NCI-H510A treated with DMSO at 0.1 percent for 48 hours (cell line): ENCODE measurements around the gene FSD1L.

ENCODE experiments used
- DNase-seq: peaks from one replicate; lab custom pipeline; 2025; lab: John Stamatoyannopoulos, UW

FSD1L gene

GRCh38 chr9:105447814-105448812 lies at the start of gene FSD1L:
TSS of gene FSD1L (plus strand) at chr9:105448034. CDS start at chr9:105448221, 187 bp downstream.
- peak; percentile 89 for DNase-seq

GRCh38 chr9:105399117-105399516 lies 48.7 kb upstream of the FSD1L start:
- no peak for DNase-seq

DNA sequence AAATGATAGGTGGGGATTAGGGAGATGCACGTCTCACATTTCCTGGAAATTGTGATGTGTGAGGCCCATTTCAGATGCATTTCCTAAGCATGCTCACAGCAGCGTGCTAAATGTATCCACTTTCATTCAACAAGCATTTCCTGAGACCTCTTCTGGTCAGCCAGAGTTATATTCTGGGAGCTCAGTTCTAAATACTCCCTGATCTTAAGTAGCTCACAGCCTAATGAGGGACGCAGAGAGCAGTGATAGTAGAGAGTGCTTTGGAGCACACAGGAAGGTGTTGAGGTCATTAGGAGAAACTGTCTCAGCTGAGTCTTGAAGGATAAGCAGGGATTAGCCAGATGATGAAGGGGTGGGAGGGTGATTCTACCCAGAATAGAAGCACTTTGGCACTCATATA lies 46.2 kb upstream of the FSD1L start:
- peak; percentile 1 for DNase-seq

DNA sequence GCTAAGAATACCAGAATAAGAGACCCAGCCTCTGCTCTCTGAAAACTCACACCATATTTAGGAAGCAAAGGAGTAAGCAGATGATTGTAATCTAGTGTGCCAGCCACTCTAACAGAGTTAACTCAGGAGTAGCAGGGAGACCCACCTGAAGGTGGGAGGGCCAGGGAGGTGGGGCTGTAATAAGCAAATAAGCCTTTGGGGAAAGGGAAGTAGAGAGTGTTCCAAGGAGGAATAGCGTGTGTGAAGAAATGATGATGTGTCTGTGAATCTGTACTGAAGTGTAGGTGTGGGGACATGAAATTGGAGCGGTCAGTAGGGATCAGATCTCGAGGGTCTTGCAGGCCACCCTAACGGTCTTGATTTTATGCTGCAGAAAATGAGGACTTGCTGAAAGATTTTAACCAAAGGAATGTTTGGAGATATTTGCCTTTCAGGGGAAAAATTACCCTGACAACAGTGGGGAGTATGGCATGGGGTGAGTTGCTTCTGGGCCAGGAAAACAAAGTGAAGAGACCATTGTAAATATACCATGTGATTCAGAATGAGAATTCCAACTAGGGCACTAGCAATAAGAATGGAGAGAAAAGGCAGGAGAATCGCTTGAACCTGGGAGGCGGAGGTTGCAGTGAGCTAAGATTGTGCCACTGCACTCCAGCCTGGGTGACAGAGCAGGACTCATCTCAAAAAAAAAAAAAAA lies 44.1 kb upstream of the FSD1L start:
- DNase-seq: no peak

DNA sequence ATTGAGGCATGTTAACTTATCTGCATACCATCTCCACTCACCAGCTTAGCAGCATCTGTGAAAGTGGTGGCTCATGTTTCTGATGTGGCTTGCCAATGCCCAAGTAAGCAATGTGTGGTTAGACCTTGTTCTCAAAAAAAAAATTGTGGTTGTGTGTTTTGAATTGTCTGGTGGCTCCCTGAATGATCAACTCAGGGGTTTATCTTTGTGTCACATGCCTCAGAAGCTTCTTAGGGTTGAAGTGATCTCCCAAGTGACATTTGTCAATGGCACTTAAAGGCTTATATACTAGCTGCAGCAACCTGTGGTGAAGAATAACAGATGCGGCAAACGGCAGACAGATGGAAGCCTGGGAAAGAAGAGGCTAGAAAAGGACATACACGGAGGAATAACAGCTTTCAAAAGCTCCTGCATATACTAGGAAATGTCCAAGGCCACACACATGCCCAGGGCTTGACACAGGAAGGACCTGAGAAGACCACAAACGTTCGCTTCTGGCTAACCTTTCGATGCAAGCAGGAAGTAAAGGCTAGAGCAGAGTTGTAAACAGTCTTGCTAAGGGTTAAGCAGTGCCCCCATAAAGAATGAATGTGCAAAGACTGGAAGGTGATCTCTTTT lies 42.2 kb upstream of the FSD1L start:
- peak; percentile 6 for DNase-seq

GRCh38 chr9:105406369-105406768 lies 41.5 kb upstream of the FSD1L start:
- DNase-seq: no peak

GRCh38 chr9:105413525-105413924 lies 34.3 kb upstream of the FSD1L start:
- DNase-seq: peak; percentile 29

DNA sequence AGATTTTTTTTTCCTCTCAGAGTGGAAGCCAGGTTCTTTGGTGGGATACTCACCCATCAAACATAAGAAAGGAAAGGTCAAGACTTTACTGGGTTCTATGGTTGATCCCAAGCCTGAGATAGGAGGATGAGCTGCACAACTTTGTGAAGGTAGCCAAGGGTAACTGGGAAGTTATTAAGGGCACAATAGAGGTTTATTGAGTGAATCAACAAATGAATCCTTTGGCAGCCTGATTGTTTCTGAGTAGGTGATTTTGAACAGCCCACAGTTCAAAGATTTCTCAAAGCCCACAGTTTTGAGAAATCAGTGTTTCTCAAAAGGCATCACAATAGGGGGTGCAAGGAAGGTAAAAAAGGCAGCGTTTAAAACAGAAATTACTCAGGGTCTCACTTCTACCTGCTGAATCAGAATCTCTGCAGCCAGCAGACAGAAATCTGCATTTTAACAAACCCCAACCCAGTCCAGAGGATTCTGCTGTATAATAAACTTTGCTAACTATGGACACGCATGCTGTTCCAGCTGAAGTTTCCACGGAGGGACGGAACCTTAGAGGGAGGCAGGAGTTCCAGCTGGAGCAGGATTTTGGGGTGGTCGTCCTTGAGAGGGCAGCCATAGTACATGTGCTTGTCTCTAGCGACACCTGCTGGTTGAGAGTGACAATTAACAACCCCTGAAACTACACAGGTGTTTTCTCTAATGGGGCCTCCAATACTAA lies 32.7 kb upstream of the FSD1L start:
- DNase-seq: peak; percentile 61

DNA sequence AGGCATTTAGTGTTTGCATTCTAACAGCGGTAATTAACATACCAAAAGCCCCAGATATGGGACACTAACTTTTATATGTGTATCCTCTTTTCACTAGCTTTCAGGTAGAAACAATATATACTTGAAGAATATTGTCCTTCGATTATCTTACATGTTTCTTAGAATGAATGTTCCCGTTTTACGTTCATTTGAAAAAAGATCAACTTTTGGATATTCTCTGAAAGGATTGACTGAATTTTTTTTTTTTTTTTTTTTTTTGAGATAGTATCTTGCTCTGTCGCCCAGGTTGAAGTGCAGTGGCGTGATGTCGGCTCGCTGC lies 32.2 kb upstream of the FSD1L start:
- DNase-seq: no peak

GRCh38 chr9:105416840-105417239 lies 31.0 kb upstream of the FSD1L start:
- no peak for DNase-seq

DNA sequence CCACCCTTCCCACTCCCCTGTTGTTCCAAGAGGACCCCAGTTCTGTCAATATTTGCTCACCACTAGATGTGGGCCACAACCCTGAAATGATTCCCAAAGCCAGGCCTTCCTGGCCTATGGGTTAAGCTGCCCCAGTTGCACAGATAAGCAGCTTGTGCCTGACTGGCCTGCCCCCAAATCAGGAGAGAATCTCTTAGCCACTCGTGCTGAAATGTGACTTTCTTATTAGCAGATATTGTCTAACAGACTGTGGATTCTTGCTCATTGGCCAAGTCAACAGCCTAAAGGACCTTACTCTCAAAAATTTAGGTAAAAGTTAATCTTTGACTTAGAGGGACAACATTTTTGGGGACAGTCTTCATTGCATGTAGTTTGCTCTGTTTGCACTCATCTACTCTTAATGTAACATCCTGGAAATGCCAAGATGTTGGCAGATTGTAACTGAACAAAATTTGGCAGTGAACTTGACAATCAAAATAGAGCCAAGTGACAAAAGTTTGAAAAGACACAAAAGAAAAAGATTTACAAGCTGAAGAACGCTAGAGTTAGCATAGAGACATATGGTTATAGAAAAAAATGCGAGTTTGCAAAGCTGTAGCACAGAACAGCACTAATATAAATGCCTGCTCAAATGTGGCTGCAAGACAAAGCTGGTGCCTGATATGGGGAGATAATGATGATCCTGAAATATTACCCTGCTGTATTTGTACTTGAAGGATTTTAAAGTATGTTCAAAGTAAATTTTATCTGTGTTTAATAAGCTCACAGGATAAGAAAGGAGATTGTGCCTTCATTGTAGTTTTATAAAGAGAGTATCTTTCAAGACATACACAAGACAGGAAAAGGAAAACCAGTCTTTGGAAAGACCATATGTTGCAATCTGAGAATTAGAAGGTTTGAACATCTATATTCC lies 29.0 kb upstream of the FSD1L start:
- DNase-seq: no peak

DNA sequence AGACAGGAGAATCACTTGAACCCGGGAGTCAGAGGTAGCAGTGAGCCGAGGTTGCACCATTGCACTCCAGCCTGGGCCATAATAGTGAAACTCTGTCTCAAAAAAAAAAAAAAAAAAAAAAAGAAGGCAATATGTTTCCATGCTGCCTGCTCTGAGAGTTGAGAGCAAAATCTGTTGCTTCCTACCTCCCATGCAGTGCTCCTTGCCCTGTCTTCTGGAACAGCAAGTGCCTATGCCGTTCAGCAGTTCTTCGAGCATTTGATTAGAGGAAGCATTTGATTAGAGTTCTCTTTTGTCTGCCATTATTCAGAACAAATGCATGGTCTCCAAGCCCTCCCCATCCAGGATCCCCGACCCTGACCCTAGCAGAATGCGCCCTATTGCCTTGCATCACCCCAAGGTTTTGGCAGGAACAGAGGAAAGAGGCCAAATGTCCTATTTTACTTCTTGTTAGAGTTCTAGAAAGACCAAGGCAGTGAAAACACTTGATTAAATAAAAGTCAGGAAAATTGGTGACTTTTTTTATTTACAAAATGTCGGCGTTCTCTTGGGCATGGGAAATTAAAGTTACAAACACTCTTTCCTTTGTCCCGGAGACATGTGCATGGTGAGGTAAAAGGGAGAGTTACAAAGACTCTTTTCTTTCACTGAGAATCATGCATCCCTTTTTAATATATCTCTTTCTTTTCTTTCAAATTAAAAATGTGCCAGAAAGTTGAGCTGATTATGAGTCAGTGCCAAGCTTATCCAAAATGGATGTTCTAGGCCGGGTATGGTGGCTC lies 27.8 kb upstream of the FSD1L start:
- DNase-seq: no peak

- no peak for DNase-seq
Observed at GRCh38 chr9:105421154-105421553, 26.7 kb upstream of the FSD1L start.

DNA sequence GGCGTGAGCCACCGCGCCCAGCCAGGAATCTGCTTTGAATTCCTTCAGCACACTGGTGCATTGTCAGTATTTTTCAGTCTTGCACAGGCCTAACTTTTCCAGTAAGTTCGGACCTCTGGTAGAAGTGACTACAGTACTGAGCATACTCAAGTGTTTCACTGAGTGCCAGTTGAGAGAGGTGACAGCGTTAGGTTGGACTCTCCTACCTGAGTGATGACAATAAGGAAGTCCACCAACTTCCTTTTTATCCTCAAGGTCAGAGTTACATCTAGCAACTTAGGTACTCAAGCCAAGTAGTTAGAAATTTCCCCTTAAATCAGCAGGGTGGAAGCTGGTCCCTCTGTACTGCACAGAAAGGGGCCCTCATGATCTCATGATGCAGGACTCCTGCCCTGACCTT lies 26.0 kb upstream of the FSD1L start:
- DNase-seq: no peak

DNA sequence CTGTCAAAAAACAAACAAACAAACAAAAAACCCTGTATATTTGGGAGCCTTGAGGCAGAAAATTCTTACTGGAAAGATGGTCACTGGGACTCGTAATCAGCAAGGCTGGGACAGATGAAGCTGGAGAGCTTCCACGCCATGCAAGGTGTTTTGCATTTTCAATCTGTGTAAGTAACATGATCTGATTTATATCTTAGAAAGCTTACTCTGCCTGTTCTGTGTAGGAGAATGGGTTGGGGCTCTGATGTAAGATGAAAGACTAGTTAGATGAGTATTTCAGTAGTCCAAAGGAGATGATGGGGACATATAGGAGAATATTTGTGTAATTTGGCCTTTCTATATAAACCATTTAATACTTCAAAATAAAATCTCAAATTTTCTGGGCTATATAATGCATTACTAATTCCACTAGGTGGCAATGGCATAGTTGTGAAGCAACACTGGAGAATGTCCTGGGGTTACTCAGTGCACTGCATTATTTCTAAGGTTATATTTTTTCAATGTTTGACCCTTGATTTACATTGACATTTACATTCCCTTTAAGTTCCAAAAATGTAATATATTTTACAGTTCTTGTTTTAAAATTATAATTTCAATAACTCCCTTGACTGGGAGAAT lies 21.9 kb upstream of the FSD1L start:
- peak; percentile 9 for DNase-seq

DNA sequence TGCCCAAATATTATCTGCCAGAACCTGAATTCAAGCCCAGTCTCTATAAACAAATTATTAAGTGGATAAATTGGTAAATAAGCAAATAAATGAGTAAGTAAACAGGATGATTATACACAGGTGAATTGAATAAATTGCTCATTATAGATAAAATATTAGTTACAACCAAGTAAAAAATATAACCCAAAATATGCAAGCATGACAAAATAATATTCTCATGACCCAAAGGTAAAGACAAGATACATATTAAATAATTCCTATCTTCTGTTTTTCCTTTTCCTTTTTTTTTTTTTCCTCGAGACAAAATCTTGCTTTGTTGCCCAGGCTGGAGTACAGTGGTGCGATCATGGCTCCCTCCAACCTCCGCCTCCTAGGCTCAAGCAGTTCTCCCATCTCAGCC lies 21.2 kb upstream of the FSD1L start:
- DNase-seq: no peak

GRCh38 chr9:105431424-105432246 lies 16.2 kb upstream of the FSD1L start:
- DNase-seq: no peak

DNA sequence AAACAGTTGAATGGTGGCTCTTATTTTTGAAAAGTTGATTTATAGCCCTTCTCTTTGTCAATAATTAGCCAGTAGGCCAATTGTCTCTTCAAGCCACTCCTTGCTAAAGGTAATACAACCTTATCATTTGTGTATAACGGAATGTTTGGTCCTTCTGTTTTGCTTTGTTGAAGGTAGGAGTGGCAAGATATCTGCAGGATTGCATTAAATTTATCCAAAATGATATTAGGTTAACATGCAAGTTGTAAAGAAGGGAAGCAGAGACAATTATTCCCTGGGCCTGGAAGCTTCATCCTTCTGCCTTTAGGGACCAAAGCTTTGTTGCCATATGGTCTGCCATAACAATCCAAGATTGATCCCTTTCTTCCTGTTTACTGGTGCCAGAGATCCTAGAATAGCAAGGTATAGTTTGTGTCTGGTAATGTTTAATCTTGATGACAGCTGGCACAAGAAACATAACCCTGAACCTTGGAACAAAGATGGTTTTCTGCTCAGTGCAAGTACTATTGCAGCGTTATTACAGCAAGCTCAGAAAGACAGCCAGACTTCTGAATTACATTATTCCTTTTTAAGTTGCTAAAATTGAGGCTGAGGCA lies 15.5 kb upstream of the FSD1L start:
- no peak for DNase-seq

DNA sequence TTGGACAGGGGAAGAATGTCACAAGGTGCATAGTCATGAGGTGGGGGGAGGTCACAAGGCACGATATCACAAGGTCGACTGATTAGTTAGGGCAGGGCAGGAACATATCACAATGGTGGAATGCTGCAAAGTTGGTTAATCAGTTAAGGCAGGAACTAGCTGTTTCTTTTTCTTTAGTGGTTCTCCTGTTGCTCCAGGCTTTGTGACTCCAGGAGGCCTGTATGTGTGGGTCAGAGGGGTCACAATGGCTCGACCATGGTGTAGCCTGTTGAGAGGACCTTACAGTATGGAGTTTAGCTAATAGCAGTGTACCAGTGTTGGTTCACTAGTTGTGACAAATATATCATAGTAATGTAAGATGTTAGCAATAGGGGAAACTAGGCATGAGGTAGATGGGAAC lies 12.4 kb upstream of the FSD1L start:
- DNase-seq: no peak
